ENCODE measurements around the gene EIF2B2.

- TF ChIP-seq CTCF (conservative IDR thresholded peaks at IDR 0.05; ENCODE audit: low read length) (no peak), EZH2phosphoT487 (IDR thresholded peaks at IDR 0.05; ENCODE audit: borderline replicate concordance) (no peak)
Measured at GRCh38 chr14:74954232-74954946, 48.3 kb upstream of the EIF2B2 start.
